Stomach (tissue), 9 donors: ENCODE measurements around the gene TUBAL3. TPM values are rescaled to one million over a fixed set of nuclear protein-coding genes. Genes with fewer than 3 reads are reported as not detected.

Experiments
- DNase-seq, 2 donors: peaks; one replicate each; pipeline versions ENCODE4 v3.0.0 to v3.0.0-alpha.2; 2013 to 2019
- H3K27ac ChIP-seq, 5 donors: fragments of 200-600 bp in 4 of 5; sonication (generic) in 4 of 5; one replicate each; pipeline ENCODE4 v1.5.1; 2013 to 2019; ENCODE audit warnings: mild to moderate bottlenecking in 1 of 5, moderate library complexity in 1 of 5
- H3K27me3 ChIP-seq, 3 donors: fragments of 200-600 bp; sonication (generic); one replicate each; pipeline ENCODE4 v1.5.1; 2017 to 2019; ENCODE audit warnings: mixed run types in 1 of 3
- H3K36me3 ChIP-seq, 4 donors: fragments of 200-600 bp; sonication (generic); 1 replicate in 3 of 4; 2 replicates in 1 of 4; pipeline ENCODE4 v1.5.1; 2016 to 2019
- H3K4me1 ChIP-seq, 4 donors: fragments of 200-600 bp; sonication (generic); one replicate each; pipeline ENCODE4 v1.5.1; 2016 to 2019
- H3K4me3 ChIP-seq, 4 donors: fragments of 200-600 bp; sonication (generic) in 3 of 4; one replicate each; pipeline ENCODE4 v1.5.1; 2016 to 2019; ENCODE audit warnings: mild to moderate bottlenecking in 1 of 4
- H3K9me3 ChIP-seq, 4 donors: fragments of 200-600 bp; sonication (generic); one replicate each; pipeline ENCODE4 v1.5.1; 2016 to 2019
- EP300 ChIP-seq: sonication (generic); formaldehyde crosslinking; IDR thresholded peaks from one replicate; pipeline ENCODE4 v1.6.1; 2017; ENCODE audit warnings: antibody characterized with exemption
- POLR2A ChIP-seq, 4 donors: fragments of 450-650 bp; IDR thresholded peaks; one replicate each; pipeline ENCODE4 v1.6.1; 2016; ENCODE audit warnings: antibody characterized with exemption in 4 of 4, control low read depth in 2 of 4, mild to moderate bottlenecking in 1 of 4, moderate library complexity in 1 of 4
- POLR2AphosphoS5 ChIP-seq, 3 donors: sonication (generic); formaldehyde crosslinking; IDR thresholded peaks; one replicate each; pipeline ENCODE4 v1.6.1; 2016; ENCODE audit warnings: antibody characterized with exemption in 3 of 3
- WGBS, 5 donors: extraction: QIAGEN DNeasy Blood & Tissue Kit in 3 of 5; methylation state at CpG; one replicate each; pipeline versions ENCODE4 v1.1.5 to v1.1.7; 2013 to 2018; 5-methylcytosine and 5-hydroxymethylcytosine counted together
- intact Hi-C: fragments of 100-400 bp; cut with DNase I; formaldehyde crosslinking; loops from one replicate; pipeline ENCODE4 v1.15.1; 2023; ENCODE audit warnings: low total_unique reads
- polyA plus RNA-seq, 3 donors: library from polyadenylated mRNA; stranded (reverse); fragments of 200-250 nt; gene quantifications; one replicate each; pipeline ENCODE4 v1.2.3, GENCODE V29; 2013
- total RNA-seq, 5 donors: library from RNA; depleted of rRNA; stranded (reverse); fragments of >200 nt; gene quantifications; one replicate each; pipeline versions ENCODE4 v1.1.0 to v1.2.3, GENCODE V29; 2014 to 2016
- TF ChIP-seq, protein P1 (sequence below), 7 experiments: fragments of 450-650 bp in 4 of 7; fragments of 200-600 bp in 3 of 7; sonication (generic) in 3 of 7; IDR thresholded peaks; one replicate each; pipeline ENCODE4 v1.5.1; 2016 to 2019; ENCODE audit warnings: antibody characterized with exemption in 7 of 7, control low read depth in 2 of 7, mild to moderate bottlenecking in 1 of 7
- donor health status: healthy with polysubstance abuse.
- donor health status: Bipolar disorder and iron deficiency.
- donor health status: healthy.

TUBAL3 gene
- total and polyA plus RNA-seq, 8 donors = 0.13 to 11.3 (median 0.92) TPM; not detected in 4

GRCh38 chr10:5449227-5449626, 44.6 kb upstream of the TUBAL3 start:
- no peaks in the 10 kb centered on the region for H3K27me3 ChIP-seq
- intact Hi-C loops = no loop called here
- peak overlapping the region in 4 of 5 donors; percentile 66 to 91 (median 83) for H3K27ac ChIP-seq
- no peak for DNase-seq
- 12 to 48% (median 16%) methylated on average over 2 of the region's 2 CpGs for WGBS, 5 donors
- no peaks in the 10 kb centered on the region for H3K9me3 ChIP-seq
- peaks cover 21 to 27% (median 24%) of the 10 kb centered on the region in 4 donors for H3K36me3 ChIP-seq
- peak overlapping the region; percentile 49 to 60 (median 53) for H3K4me3 ChIP-seq
- H3K4me1 ChIP-seq = peaks cover 8 to 55% (median 33%) of the 10 kb centered on the region in 4 donors
- no peak for TF ChIP-seq EP300
- TF ChIP-seq POLR2AphosphoS5 (IDR thresholded peaks at IDR 0.05) = no peak
- no peak for TF ChIP-seq POLR2A (IDR thresholded peaks at IDR 0.05)
- TF ChIP-seq, protein P1, sequence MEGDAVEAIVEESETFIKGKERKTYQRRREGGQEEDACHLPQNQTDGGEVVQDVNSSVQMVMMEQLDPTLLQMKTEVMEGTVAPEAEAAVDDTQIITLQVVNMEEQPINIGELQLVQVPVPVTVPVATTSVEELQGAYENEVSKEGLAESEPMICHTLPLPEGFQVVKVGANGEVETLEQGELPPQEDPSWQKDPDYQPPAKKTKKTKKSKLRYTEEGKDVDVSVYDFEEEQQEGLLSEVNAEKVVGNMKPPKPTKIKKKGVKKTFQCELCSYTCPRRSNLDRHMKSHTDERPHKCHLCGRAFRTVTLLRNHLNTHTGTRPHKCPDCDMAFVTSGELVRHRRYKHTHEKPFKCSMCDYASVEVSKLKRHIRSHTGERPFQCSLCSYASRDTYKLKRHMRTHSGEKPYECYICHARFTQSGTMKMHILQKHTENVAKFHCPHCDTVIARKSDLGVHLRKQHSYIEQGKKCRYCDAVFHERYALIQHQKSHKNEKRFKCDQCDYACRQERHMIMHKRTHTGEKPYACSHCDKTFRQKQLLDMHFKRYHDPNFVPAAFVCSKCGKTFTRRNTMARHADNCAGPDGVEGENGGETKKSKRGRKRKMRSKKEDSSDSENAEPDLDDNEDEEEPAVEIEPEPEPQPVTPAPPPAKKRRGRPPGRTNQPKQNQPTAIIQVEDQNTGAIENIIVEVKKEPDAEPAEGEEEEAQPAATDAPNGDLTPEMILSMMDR (IDR thresholded peaks at IDR 0.05) = no peak

DNA sequence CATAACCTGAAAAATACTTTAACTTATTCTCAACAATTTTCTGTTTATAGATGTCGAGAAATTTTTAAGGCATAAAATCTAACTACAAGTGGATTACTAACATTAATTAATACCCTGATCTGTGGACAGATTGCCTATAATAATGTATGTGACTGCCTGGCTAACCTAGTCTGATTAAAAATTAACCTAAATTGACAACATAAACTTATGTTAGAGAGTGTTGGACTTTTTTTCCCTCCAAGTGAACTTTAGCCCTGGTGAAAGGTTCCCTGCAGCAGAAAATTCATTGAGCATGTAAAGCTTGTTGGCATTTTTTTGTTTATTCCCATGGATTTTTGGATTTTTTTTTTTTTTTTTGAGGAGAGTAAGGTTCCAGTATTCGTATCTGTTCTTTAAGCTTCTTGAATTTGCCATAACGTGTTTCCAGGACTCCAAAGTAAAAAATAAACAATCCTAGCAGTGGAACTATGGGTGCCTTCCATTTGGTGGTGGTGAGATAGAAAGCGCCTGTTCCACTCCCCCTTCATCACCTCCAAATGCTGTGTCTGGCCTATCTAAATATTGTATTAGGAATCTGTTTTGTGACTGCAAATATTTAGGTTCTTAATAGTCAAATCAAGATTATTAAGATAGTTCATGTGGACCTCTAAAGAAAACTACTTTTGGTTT, 43.8 kb upstream of the TUBAL3 start:
- intact Hi-C loops = no loop called here
- TF ChIP-seq EP300 (no peak), POLR2AphosphoS5 (IDR thresholded peaks at IDR 0.05) (no peak), POLR2A (IDR thresholded peaks at IDR 0.05) (no peak)
- TF ChIP-seq, protein P1 (IDR thresholded peaks at IDR 0.05) = no peak
- 23 to 32% (median 25%) methylated on average over 4 of the region's 4 CpGs for WGBS, 5 donors

GRCh38 chr10:5447611-5448071, 43.0 kb upstream of the TUBAL3 start:
- TF ChIP-seq, protein P1 (IDR thresholded peaks at IDR 0.05) = no peak
- peak in 1 of 3 donors; percentile 3 for TF ChIP-seq POLR2AphosphoS5 (IDR thresholded peaks at IDR 0.05)
- TF ChIP-seq POLR2A (IDR thresholded peaks at IDR 0.05) = no peak
- TF ChIP-seq EP300 = no peak
- H3K27me3 ChIP-seq = no peaks in the 10 kb centered on the region
- no peaks in the 10 kb centered on the region for H3K9me3 ChIP-seq
- 8 to 13% (median 9%) methylated on average over 5 of the region's 5 CpGs for WGBS, 5 donors
- H3K4me1 ChIP-seq = peaks cover 8 to 70% (median 39%) of the 10 kb centered on the region in 4 donors
- intact Hi-C loops = no loop called here
- peaks cover 6 to 12% (median 8%) of the 10 kb centered on the region in 4 donors for H3K36me3 ChIP-seq
- DNase-seq = peak in 1 of 2 donors; percentile 74
- H3K4me3 ChIP-seq = peak overlapping the region; percentile 49 to 60 (median 53)
- H3K27ac ChIP-seq = peak overlapping the region; percentile 66 to 91 (median 81)

More for the DNA sequence above, 43.8 kb upstream of the TUBAL3 start:
- H3K27ac ChIP-seq = peak overlapping the region; percentile 58 to 91 (median 81)
- H3K4me1 ChIP-seq = peaks cover 8 to 62% (median 35%) of the 10 kb centered on the region in 4 donors
- peaks cover 14 to 20% (median 17%) of the 10 kb centered on the region in 4 donors for H3K36me3 ChIP-seq
- no peaks in the 10 kb centered on the region for H3K27me3 ChIP-seq
- DNase-seq = peak in 1 of 2 donors; percentile 73
- peak overlapping the region; percentile 49 to 60 (median 53) for H3K4me3 ChIP-seq
- H3K9me3 ChIP-seq = no peaks in the 10 kb centered on the region

DNA sequence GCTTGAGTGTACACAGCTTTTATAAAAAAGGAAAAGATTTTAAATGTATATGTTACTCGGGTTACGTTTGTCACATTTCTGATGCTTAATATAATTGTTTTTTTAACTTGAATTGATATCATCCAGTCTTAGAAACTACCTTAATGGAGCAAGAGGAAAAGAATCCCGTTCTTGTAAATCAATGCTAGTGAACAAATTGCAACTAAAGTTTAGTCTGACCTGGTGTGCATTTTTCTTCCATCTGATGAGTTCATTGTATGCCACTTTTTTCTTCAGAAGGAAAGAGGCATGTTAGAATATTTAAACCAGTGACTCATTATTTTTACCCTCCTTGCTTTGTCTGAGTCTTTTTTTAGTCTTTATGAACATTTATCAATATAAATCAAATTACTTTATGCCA, 42.4 kb upstream of the TUBAL3 start:
- 11 to 22% (median 15%) methylated on average over 3 of the region's 3 CpGs for WGBS, 5 donors
- Histone ChIP-seq H3K27ac (peak overlapping the region in 4 of 5 donors; percentile 66 to 91 (median 83)), H3K27me3 (no peaks in the 10 kb centered on the region), H3K9me3 (no peaks in the 10 kb centered on the region), H3K4me1 (peaks cover 8 to 76% (median 41%) of the 10 kb centered on the region in 4 donors), H3K36me3 (peaks cover 0 to 6% (median 3%) of the 10 kb centered on the region in 4 donors), H3K4me3 (peak overlapping the region; percentile 49 to 60 (median 53))
- intact Hi-C loops = no loop called here
- no peak for TF ChIP-seq POLR2A (IDR thresholded peaks at IDR 0.05)
- TF ChIP-seq POLR2AphosphoS5 (IDR thresholded peaks at IDR 0.05) = no peak
- TF ChIP-seq, protein P1 (IDR thresholded peaks at IDR 0.05) = no peak
- no peak for TF ChIP-seq EP300
- no peak for DNase-seq
